ENCODE data around the gene ZNF799. TPM values are rescaled to one million over a fixed set of nuclear protein-coding genes. Genes with fewer than 3 reads are reported as not detected.
"Not testable (repeated sequence)": the region's sequence is repeated elsewhere in the genome, so short reads cannot be mapped to it uniquely, and the experiment has no call there.

ZNF799 gene
- total and polyA plus RNA-seq, 2 experiments from 2014 or later = 3.7 to 5.3 TPM

GRCh38 chr19:12440541-12441316, 39.7 kb upstream of the ZNF799 start, which contains the start of gene ZNF443 (continued):
- TF ChIP-seq, protein P1, sequence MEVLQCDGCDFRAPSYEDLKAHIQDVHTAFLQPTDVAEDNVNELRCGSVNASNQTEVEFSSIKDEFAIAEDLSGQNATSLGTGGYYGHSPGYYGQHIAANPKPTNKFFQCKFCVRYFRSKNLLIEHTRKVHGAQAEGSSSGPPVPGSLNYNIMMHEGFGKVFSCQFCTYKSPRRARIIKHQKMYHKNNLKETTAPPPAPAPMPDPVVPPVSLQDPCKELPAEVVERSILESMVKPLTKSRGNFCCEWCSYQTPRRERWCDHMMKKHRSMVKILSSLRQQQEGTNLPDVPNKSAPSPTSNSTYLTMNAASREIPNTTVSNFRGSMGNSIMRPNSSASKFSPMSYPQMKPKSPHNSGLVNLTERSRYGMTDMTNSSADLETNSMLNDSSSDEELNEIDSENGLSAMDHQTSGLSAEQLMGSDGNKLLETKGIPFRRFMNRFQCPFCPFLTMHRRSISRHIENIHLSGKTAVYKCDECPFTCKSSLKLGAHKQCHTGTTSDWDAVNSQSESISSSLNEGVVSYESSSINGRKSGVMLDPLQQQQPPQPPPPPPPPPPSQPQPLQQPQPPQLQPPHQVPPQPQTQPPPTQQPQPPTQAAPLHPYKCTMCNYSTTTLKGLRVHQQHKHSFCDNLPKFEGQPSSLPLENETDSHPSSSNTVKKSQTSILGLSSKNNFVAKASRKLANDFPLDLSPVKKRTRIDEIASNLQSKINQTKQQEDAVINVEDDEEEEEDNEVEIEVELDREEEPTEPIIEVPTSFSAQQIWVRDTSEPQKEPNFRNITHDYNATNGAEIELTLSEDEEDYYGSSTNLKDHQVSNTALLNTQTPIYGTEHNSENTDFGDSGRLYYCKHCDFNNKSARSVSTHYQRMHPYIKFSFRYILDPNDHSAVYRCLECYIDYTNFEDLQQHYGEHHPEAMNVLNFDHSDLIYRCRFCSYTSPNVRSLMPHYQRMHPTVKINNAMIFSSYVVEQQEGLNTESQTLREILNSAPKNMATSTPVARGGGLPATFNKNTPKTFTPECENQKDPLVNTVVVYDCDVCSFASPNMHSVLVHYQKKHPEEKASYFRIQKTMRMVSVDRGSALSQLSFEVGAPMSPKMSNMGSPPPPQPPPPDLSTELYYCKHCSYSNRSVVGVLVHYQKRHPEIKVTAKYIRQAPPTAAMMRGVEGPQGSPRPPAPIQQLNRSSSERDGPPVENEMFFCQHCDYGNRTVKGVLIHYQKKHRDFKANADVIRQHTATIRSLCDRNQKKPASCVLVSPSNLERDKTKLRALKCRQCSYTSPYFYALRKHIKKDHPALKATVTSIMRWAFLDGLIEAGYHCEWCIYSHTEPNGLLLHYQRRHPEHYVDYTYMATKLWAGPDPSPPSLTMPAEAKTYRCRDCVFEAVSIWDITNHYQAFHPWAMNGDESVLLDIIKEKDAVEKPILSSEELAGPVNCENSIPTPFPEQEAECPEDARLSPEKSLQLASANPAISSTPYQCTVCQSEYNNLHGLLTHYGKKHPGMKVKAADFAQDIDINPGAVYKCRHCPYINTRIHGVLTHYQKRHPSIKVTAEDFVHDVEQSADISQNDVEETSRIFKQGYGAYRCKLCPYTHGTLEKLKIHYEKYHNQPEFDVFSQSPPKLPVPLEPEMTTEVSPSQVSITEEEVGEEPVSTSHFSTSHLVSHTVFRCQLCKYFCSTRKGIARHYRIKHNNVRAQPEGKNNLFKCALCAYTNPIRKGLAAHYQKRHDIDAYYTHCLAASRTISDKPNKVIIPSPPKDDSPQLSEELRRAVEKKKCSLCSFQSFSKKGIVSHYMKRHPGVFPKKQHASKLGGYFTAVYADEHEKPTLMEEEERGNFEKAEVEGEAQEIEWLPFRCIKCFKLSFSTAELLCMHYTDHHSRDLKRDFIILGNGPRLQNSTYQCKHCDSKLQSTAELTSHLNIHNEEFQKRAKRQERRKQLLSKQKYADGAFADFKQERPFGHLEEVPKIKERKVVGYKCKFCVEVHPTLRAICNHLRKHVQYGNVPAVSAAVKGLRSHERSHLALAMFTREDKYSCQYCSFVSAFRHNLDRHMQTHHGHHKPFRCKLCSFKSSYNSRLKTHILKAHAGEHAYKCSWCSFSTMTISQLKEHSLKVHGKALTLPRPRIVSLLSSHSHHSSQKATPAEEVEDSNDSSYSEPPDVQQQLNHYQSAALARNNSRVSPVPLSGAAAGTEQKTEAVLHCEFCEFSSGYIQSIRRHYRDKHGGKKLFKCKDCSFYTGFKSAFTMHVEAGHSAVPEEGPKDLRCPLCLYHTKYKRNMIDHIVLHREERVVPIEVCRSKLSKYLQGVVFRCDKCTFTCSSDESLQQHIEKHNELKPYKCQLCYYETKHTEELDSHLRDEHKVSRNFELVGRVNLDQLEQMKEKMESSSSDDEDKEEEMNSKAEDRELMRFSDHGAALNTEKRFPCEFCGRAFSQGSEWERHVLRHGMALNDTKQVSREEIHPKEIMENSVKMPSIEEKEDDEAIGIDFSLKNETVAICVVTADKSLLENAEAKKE (CRISPR knock-in tag; IDR thresholded peaks at IDR 0.05) = no peak
- TF ChIP-seq, protein P2, sequence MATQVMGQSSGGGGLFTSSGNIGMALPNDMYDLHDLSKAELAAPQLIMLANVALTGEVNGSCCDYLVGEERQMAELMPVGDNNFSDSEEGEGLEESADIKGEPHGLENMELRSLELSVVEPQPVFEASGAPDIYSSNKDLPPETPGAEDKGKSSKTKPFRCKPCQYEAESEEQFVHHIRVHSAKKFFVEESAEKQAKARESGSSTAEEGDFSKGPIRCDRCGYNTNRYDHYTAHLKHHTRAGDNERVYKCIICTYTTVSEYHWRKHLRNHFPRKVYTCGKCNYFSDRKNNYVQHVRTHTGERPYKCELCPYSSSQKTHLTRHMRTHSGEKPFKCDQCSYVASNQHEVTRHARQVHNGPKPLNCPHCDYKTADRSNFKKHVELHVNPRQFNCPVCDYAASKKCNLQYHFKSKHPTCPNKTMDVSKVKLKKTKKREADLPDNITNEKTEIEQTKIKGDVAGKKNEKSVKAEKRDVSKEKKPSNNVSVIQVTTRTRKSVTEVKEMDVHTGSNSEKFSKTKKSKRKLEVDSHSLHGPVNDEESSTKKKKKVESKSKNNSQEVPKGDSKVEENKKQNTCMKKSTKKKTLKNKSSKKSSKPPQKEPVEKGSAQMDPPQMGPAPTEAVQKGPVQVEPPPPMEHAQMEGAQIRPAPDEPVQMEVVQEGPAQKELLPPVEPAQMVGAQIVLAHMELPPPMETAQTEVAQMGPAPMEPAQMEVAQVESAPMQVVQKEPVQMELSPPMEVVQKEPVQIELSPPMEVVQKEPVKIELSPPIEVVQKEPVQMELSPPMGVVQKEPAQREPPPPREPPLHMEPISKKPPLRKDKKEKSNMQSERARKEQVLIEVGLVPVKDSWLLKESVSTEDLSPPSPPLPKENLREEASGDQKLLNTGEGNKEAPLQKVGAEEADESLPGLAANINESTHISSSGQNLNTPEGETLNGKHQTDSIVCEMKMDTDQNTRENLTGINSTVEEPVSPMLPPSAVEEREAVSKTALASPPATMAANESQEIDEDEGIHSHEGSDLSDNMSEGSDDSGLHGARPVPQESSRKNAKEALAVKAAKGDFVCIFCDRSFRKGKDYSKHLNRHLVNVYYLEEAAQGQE (IDR thresholded peaks at IDR 0.05; ENCODE audit: unreplicated experiment) = no peak
- TF ChIP-seq STAT1 (IDR thresholded peaks at IDR 0.05; ENCODE audit: unreplicated experiment) = no peak

DNA sequence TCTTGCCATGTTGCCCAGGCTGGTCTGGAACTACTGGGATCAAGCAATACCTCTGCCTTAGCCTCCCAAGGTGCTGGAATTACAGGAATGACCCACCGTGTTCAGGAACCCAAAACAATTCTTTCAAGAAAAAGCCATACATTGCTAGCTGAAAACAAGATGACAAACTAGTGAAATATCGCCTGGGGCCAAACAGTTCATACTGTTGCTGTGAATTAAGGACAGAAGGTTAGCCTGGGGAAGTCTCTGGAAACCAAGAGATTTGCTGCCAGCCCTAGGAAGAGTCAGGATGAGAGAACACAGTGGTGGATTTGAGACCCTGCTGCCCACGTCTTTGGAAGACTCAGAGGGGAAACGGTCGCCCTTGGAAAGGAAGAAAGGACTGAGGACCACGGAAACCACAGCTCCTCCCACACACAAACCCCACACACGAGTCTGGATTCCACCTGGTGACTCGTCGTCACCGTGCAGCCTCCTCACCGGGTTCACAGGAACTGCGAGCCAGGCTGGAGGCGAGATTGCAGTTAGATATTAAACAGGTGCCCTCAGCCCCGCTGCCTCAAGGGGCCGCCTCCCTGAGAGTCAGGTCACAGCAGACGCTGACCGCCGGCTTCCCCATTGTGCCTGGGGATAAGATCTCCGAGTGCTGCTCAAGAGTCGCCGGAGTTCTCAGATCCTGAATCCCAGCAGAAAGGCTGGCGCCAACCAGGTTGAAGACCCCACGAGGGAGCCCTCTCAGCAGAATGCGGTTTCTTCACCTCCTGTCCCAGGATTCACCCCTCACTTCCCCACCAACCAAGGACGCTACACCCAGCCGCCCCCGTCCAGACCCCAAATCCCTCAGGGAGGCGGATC, 38.8 kb upstream of the ZNF799 start:
- not testable (repeated sequence) for H3K36me3 Mint-ChIP-seq (ENCODE audit: low read depth); H3F3A ChIP-seq (replicated peaks; ENCODE audit: low read depth); H3K4me1 ChIP-seq (ENCODE audit: insufficient read depth); H3K36me3 ChIP-seq (ENCODE audit: insufficient read depth); H3K27me3 ChIP-seq (ENCODE audit: insufficient read depth); H3K27me3 Mint-ChIP-seq (ENCODE audit: insufficient read depth, low read depth, poor library complexity); H2AFZ ChIP-seq; H4K20me1 ChIP-seq (replicated peaks; ENCODE audit: insufficient read depth); H3K9me2 ChIP-seq (ENCODE audit: insufficient read depth); H3K4me1 Mint-ChIP-seq
- peak; percentile 46 for DNase-seq (ENCODE audit: low spot score)
- H3K4me3 ChIP-seq = peak overlapping the region; percentile 88
- peak overlapping the region; percentile 86 for H3K4me2 ChIP-seq
- H3K27ac ChIP-seq (ENCODE audit: low read depth) = peak overlapping the region; percentile 90; the same call in 1 of the 2 replicates
- H3K79me2 ChIP-seq (replicated peaks; ENCODE audit: insufficient read depth) = peaks cover 36% of the 10 kb centered on the region
- peak; percentile 53 for ATAC-seq
- peak overlapping the region; percentile 99 for H3K4me3 Mint-ChIP-seq
- peaks cover 15% of the 10 kb centered on the region for H3K9me3 Mint-ChIP-seq
- peak overlapping the region; percentile 93 for H3K27ac Mint-ChIP-seq

DNA sequence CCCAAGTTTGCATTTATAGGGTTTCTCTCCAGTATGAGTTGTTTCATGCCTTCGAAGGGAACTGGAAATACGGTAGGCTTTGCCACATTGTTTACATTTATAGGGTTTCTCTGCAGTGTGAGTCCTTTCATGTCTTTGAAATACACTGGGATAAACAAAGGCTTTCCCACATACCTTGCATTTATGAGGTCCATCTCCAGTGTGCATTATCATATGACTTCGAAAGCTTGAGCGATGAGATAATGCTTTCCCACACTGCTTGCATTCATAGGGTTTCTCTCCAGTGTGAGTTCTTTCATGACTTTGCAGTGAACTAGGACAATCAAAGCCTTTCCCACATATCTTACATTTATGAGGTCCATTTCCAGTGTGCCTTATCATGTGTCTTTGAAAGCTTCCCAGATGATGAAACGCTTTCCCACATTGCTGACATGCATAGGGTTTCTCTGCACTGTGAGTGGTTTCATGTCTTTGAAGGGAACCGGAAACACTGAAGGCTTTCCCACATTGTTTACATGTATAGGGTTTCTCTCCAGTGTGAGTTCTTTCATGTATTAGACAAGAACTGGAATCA, 29.7 kb upstream of the ZNF799 start:
- H3K27ac ChIP-seq (ENCODE audit: low read depth) = peak overlapping the region; percentile 40; the same call in 1 of the 2 replicates
- peaks cover 30% of the 10 kb centered on the region for H3K36me3 ChIP-seq (ENCODE audit: insufficient read depth)
- H3K4me3 ChIP-seq; DNase-seq (ENCODE audit: low spot score); H3K27me3 ChIP-seq (ENCODE audit: insufficient read depth); H3K4me2 ChIP-seq; H2AFZ ChIP-seq; H3K4me3 Mint-ChIP-seq; H3K4me1 ChIP-seq (ENCODE audit: insufficient read depth); H3K27me3 Mint-ChIP-seq (ENCODE audit: insufficient read depth, low read depth, poor library complexity); H3K9me2 ChIP-seq (ENCODE audit: insufficient read depth); H4K20me1 ChIP-seq (replicated peaks; ENCODE audit: insufficient read depth); H3F3A ChIP-seq (replicated peaks; ENCODE audit: low read depth); H3K27ac Mint-ChIP-seq; H3K4me1 Mint-ChIP-seq; ATAC-seq: not testable (repeated sequence)
- peaks cover 20% of the 10 kb centered on the region for H3K79me2 ChIP-seq (replicated peaks; ENCODE audit: insufficient read depth)
- Mint-ChIP-seq H3K36me3 (ENCODE audit: low read depth) (peaks cover 92% of the 10 kb centered on the region), H3K9me3 (peaks cover 67% of the 10 kb centered on the region)

Data from GM23338 (cell line).